Epidermal melanocyte (primary cell): ENCODE measurements around the gene MYBPC1.
"Not testable (repeated sequence)": the region's sequence is repeated elsewhere in the genome, so short reads cannot be mapped to it uniquely, and the experiment has no call there.

Experiments
- DNase-seq: peaks from one replicate; pipeline ENCODE4 v3.0.0; 2011; ENCODE audit warnings: low spot score; ENCODE audit not compliant: insufficient read length

The MYBPC1 gene

DNA sequence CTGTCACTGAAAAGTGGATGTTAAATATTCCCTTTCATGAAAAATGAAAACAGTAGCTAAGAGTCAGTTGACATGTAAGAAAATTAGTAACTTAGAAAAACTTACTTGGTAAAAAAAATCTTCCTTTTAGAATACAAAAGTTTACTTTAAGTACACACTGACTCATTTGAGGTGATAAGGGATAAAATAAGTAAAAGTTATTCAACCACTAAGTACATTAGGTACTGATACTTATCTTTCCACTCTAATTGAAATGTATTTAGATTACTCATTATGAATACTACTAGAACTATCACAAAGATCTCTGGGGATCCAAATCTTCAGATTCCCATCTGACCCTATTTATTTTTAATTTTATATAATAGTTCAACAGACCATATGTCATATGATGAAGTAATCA lies 132.3 kb downstream of the MYBPC1 start:
- no peak for DNase-seq

DNA sequence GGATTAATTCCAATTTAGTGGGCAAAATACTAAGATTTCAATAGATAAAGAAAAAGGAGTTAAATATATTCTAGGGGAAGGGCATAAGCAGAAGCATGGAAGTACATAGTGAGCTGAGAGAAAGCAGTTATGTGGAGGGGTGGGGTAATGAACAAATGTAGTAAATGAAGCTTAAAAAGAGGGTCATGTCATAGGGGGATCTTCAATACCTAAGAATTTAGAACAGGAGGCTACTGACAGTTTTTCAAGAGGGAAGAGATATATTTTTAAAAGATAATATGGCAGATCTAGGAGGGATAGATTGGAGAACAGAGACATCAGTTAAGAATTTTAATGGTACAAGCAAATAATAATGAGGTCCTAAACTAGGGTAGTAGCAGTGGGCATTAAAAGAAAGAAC lies 135.1 kb downstream of the MYBPC1 start:
- DNase-seq, result no peak

DNA sequence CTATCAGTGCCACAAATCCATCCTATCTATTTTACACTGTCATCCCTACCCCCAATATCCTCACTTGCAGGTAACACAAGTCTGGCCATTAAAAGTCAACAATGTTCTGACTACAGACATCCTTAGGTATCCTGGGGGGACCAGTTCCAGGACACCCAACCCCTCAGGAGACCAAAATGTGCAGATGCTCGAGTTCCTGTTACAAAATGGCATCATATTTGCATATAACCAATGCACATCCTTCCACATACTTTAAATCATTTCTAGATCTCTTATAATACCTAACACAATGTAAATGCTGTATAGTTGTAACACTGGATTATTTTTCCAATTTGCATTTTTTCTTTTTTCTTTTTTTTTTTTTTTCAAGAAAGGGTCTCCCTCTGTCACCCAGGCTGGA lies 137.5 kb downstream of the MYBPC1 start:
- no peak for DNase-seq

DNA sequence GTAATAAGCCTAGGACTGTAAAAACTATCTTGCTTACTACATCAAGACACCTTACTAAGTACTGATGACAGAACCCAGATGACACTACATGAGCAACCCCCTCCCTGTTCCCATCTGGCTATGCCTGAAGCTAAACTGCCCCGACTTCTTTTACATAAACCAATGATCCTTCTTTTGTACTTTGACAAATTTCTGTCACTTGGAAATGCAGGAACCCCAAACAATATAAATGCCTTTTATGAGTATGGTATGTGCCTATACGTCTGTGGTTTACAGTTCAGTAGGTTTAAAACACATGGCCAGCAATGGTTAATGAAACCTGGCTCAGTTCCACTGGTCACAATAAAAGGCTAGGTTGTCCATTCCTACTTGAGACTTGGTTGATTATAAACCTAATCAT lies 138.4 kb downstream of the MYBPC1 start:
- DNase-seq, result no peak

GRCh38 chr12:101734482-101734881 lies 139.7 kb downstream of the MYBPC1 start:
- DNase-seq, result not testable (repeated sequence)
